WTC11 (cell line): ENCODE measurements around the gene ASIC5. TPM values are rescaled to one million over a fixed set of nuclear protein-coding genes. Genes with fewer than 3 reads are reported as not detected.

ENCODE experiments used
- ATAC-seq: fragments of 200-7000 bp; cut with Tn5 transposase; 2 replicates; pipeline ENCODE4 v1.10.0; 2021; ENCODE audit warnings: mild to moderate bottlenecking, moderate library complexity
- CTCF ChIA-PET: fragments of 300-600 bp; sonication (Branson Sonifier 250); formaldehyde crosslinking; loops from one replicate; lab custom pipeline; 2021; ENCODE audit warnings: antibody characterized with exemption; lab: Charles Lee
- POLR2A ChIA-PET: fragments of 350-600 bp; sonication (Branson Sonifier 250); formaldehyde crosslinking; loops from one replicate; lab custom pipeline; 2021; ENCODE audit warnings: antibody characterized with exemption; lab: Charles Lee
- DNase-seq: peaks from one replicate; pipeline ENCODE4 v3.0.0; 2021; ENCODE audit warnings: low spot score
- H3K27ac Mint-ChIP-seq: 2 replicates; pipeline ENCODE4 v1.8.0; 2021; ENCODE audit warnings: mixed read lengths
- H3K27me3 Mint-ChIP-seq: 2 replicates; pipeline ENCODE4 v1.8.0; 2021; ENCODE audit warnings: low read depth, mild to moderate bottlenecking, moderate library complexity, mixed read lengths
- H3K36me3 Mint-ChIP-seq: 2 replicates; pipeline ENCODE4 v1.8.0; 2021; ENCODE audit warnings: mixed read lengths
- H3K4me1 Mint-ChIP-seq: 2 replicates; pipeline ENCODE4 v1.8.0; 2022; ENCODE audit warnings: mixed read lengths
- H3K4me3 Mint-ChIP-seq: 2 replicates; pipeline ENCODE4 v1.8.0; 2021; ENCODE audit warnings: mild to moderate bottlenecking, moderate library complexity, mixed read lengths
- H3K9me3 Mint-ChIP-seq: 2 replicates; pipeline ENCODE4 v1.8.0; 2021; ENCODE audit warnings: mixed read lengths
- CREM ChIP-seq: sonication (generic); formaldehyde crosslinking; IDR thresholded peaks from 2 replicates; pipeline ENCODE4 v1.8.1; 2022; ENCODE audit warnings: mild to moderate bottlenecking, missing genetic modification reagents, moderate library complexity
- ELF4 ChIP-seq: sonication (generic); formaldehyde crosslinking; IDR thresholded peaks from 2 replicates; pipeline ENCODE4 v1.8.1; 2022; ENCODE audit warnings: low read depth, mild to moderate bottlenecking, moderate library complexity, missing genetic modification reagents
- GABPB1 ChIP-seq: sonication (generic); formaldehyde crosslinking; IDR thresholded peaks from 2 replicates; pipeline ENCODE4 v1.8.1; 2023; ENCODE audit warnings: mild to moderate bottlenecking, missing genetic modification reagents
- NR1H2 ChIP-seq: sonication (generic); formaldehyde crosslinking; IDR thresholded peaks from 2 replicates; pipeline ENCODE4 v1.9.0; 2021; ENCODE audit warnings: mild to moderate bottlenecking, moderate library complexity, missing genetic modification reagents
- PRRX2 ChIP-seq: fragments of 250-450 bp; sonication (Bioruptor Pico); IDR thresholded peaks from 2 replicates; pipeline ENCODE4 v1.8.0; 2021; ENCODE audit warnings: mild to moderate bottlenecking
- SMAD4 ChIP-seq: sonication (generic); formaldehyde crosslinking; IDR thresholded peaks from 2 replicates; pipeline ENCODE4 v1.8.0; 2022; ENCODE audit warnings: mild to moderate bottlenecking, missing genetic modification reagents
- TP53 ChIP-seq: sonication (generic); formaldehyde crosslinking; IDR thresholded peaks from 2 replicates; pipeline ENCODE4 v1.8.1; 2023; ENCODE audit warnings: mild to moderate bottlenecking, missing genetic modification reagents
- ZNF232 ChIP-seq: sonication (generic); formaldehyde crosslinking; IDR thresholded peaks from 2 replicates; pipeline ENCODE4 v1.8.0; 2022; ENCODE audit warnings: mild to moderate bottlenecking, missing genetic modification reagents
- ZNF263 ChIP-seq: sonication (generic); formaldehyde crosslinking; IDR thresholded peaks from 2 replicates; pipeline ENCODE4 v1.8.1; 2022; ENCODE audit warnings: low read depth, mild to moderate bottlenecking, moderate library complexity, missing genetic modification reagents
- total RNA-seq: library from RNA; stranded (reverse); gene quantifications from 3 replicates; pipeline ENCODE4 v1.2.3, GENCODE V29; 2021
- TF ChIP-seq, protein P1 (sequence below): sonication (generic); formaldehyde crosslinking; IDR thresholded peaks from 2 replicates; pipeline ENCODE4 v1.8.1; 2023; ENCODE audit warnings: mild to moderate bottlenecking, missing genetic modification reagents, moderate library complexity
- TF ChIP-seq, protein P2 (sequence below): sonication (generic); formaldehyde crosslinking; IDR thresholded peaks from 2 replicates; pipeline ENCODE4 v1.8.0; 2023; ENCODE audit warnings: mild to moderate bottlenecking, missing genetic modification reagents
- TF ChIP-seq, protein P3 (sequence below): fragments of 250-450 bp; sonication (Bioruptor Pico); IDR thresholded peaks from 2 replicates; pipeline ENCODE4 v1.9.0; 2021; ENCODE audit warnings: mild to moderate bottlenecking, borderline replicate concordance
- TF ChIP-seq, protein P4 (sequence below): sonication (generic); formaldehyde crosslinking; IDR thresholded peaks from 2 replicates; pipeline ENCODE4 v1.8.1; 2023; ENCODE audit warnings: mild to moderate bottlenecking, missing genetic modification reagents

ASIC5 gene
- total RNA-seq, 1 experiment from 2014 or later: not detected

DNA sequence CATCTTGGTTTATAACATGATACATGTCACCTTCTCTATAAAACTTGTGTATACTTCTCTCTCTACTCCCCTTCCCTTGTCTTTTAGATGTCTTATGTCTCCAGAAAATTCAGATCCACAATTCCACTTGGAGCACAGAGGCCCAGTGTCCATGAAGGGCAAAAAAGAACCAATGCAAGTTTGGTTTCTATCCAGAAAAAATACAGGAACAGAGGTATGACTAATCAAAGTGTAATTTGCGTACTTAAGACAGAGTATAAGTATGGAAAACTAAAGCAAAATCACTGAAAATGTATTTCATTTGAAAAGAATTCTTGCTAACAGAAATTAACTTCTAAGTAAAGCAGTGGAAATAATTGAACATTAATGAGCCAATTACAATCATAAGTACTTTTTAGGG lies 61.1 kb downstream of the ASIC5 start:
- H3K27me3 Mint-ChIP-seq: no peaks in the 10 kb centered on the region
- no peak overlapping the region for H3K4me3 Mint-ChIP-seq
- CTCF ChIA-PET: no interaction called here
- no peaks in the 10 kb centered on the region for H3K9me3 Mint-ChIP-seq
- POLR2A ChIA-PET: no interaction called here
- no peak for ATAC-seq
- TF ChIP-seq, protein P1, sequence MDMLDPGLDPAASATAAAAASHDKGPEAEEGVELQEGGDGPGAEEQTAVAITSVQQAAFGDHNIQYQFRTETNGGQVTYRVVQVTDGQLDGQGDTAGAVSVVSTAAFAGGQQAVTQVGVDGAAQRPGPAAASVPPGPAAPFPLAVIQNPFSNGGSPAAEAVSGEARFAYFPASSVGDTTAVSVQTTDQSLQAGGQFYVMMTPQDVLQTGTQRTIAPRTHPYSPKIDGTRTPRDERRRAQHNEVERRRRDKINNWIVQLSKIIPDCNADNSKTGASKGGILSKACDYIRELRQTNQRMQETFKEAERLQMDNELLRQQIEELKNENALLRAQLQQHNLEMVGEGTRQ (CRISPR knock-in tag): no peak
- no peak for TF ChIP-seq SMAD4
- TF ChIP-seq, protein P2, sequence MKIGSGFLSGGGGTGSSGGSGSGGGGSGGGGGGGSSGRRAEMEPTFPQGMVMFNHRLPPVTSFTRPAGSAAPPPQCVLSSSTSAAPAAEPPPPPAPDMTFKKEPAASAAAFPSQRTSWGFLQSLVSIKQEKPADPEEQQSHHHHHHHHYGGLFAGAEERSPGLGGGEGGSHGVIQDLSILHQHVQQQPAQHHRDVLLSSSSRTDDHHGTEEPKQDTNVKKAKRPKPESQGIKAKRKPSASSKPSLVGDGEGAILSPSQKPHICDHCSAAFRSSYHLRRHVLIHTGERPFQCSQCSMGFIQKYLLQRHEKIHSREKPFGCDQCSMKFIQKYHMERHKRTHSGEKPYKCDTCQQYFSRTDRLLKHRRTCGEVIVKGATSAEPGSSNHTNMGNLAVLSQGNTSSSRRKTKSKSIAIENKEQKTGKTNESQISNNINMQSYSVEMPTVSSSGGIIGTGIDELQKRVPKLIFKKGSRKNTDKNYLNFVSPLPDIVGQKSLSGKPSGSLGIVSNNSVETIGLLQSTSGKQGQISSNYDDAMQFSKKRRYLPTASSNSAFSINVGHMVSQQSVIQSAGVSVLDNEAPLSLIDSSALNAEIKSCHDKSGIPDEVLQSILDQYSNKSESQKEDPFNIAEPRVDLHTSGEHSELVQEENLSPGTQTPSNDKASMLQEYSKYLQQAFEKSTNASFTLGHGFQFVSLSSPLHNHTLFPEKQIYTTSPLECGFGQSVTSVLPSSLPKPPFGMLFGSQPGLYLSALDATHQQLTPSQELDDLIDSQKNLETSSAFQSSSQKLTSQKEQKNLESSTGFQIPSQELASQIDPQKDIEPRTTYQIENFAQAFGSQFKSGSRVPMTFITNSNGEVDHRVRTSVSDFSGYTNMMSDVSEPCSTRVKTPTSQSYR (CRISPR knock-in tag): no peak
- TF ChIP-seq, protein P3, sequence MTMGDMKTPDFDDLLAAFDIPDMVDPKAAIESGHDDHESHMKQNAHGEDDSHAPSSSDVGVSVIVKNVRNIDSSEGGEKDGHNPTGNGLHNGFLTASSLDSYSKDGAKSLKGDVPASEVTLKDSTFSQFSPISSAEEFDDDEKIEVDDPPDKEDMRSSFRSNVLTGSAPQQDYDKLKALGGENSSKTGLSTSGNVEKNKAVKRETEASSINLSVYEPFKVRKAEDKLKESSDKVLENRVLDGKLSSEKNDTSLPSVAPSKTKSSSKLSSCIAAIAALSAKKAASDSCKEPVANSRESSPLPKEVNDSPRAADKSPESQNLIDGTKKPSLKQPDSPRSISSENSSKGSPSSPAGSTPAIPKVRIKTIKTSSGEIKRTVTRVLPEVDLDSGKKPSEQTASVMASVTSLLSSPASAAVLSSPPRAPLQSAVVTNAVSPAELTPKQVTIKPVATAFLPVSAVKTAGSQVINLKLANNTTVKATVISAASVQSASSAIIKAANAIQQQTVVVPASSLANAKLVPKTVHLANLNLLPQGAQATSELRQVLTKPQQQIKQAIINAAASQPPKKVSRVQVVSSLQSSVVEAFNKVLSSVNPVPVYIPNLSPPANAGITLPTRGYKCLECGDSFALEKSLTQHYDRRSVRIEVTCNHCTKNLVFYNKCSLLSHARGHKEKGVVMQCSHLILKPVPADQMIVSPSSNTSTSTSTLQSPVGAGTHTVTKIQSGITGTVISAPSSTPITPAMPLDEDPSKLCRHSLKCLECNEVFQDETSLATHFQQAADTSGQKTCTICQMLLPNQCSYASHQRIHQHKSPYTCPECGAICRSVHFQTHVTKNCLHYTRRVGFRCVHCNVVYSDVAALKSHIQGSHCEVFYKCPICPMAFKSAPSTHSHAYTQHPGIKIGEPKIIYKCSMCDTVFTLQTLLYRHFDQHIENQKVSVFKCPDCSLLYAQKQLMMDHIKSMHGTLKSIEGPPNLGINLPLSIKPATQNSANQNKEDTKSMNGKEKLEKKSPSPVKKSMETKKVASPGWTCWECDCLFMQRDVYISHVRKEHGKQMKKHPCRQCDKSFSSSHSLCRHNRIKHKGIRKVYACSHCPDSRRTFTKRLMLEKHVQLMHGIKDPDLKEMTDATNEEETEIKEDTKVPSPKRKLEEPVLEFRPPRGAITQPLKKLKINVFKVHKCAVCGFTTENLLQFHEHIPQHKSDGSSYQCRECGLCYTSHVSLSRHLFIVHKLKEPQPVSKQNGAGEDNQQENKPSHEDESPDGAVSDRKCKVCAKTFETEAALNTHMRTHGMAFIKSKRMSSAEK: no peak
- TF ChIP-seq NR1H2 (CRISPR knock-in tag): no peak
- no peak for TF ChIP-seq ZNF232 (CRISPR knock-in tag)
- TF ChIP-seq, protein P4, sequence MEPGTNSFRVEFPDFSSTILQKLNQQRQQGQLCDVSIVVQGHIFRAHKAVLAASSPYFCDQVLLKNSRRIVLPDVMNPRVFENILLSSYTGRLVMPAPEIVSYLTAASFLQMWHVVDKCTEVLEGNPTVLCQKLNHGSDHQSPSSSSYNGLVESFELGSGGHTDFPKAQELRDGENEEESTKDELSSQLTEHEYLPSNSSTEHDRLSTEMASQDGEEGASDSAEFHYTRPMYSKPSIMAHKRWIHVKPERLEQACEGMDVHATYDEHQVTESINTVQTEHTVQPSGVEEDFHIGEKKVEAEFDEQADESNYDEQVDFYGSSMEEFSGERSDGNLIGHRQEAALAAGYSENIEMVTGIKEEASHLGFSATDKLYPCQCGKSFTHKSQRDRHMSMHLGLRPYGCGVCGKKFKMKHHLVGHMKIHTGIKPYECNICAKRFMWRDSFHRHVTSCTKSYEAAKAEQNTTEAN (CRISPR knock-in tag): no peak
- no peak overlapping the region for H3K27ac Mint-ChIP-seq
- H3K4me1 Mint-ChIP-seq: peaks cover 4% of the 10 kb centered on the region; the same call in 1 of the 2 replicates
- no peaks in the 10 kb centered on the region for H3K36me3 Mint-ChIP-seq
- no peak for DNase-seq

DNA sequence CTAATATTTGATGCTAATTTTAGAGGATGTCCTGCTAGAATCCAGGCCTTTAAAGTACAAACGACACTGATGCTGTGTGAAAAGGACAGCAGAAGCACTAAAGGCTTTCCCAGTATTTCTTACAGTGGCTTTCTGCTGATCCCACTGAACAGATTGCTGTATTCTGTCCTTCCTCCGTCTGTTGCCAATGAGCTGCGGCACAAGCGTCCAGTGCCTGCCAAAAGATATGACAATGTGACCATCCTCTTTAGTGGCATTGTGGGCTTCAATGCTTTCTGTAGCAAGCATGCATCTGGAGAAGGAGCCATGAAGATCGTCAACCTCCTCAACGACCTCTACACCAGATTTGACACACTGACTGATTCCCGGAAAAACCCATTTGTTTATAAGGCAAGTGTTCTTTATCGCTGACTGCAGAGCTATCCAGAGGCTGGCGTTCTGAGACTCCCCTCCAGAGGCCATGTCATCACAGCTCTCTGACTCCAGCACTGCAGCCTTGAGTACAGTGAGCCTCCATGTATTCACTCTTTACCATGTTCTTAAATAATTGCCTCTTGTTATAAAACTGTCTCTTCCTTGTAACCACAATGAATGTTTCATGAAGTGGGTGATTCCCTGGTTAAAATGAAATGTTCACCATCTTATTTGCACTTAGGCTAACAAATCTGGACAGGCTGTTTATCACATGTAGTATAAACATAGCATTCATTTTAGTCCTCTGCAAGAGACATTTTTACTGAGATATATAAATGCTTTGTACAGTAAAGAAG lies 63.7 kb downstream of the ASIC5 start:
- H3K9me3 Mint-ChIP-seq: no peaks in the 10 kb centered on the region
- CTCF ChIA-PET: interaction anchor here (0.8 kb wide), 1 partner anchor 151 kb away, joined by 3 read pairs; the partner anchor contains the start of gene CTSO

DNA sequence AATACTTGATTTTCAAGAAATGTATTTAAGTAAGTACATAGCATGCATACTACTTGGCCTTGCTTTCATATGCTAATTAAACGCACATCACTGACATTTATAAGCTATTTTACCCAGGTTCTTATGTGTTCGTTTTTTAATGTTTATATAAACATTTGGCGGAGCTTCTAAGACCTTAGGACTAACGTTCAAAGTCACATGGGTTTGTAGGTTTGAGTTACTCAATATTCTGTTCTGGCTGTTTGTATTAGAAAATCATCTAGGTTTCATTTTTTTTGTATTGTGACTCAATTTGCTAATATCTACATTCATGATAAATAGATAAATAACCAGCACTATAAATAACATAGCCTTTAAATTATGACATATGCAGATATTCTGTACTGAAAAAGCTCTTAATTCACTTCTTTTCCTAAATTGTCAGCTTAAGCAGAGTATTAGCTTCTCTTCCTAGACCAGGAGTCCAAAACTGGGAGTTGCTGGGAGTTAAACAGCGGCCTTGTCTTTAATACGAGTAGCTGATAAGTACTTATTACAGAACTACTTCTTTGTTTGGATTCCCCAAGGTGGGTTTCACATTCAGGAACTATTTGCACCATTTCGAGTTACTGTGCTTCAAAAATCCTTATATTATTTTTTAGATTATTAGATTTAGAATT lies 65.3 kb downstream of the ASIC5 start:
- POLR2A ChIA-PET: no interaction called here
- no peak for TF ChIP-seq ZNF263 (CRISPR knock-in tag)
- no peak for TF ChIP-seq CREM (CRISPR knock-in tag)
- TF ChIP-seq, protein P3: no peak
- TF ChIP-seq ELF4 (CRISPR knock-in tag): no peak
- no peaks in the 10 kb centered on the region for H3K36me3 Mint-ChIP-seq
- DNase-seq: no peak
- no peak for ATAC-seq
- CTCF ChIA-PET: interaction anchor here (1.2 kb wide), 1 partner anchor 13 kb away, joined by 4 read pairs; no protein-coding TSS in a partner anchor
- H3K27ac Mint-ChIP-seq: no peak overlapping the region
- H3K4me3 Mint-ChIP-seq: no peak overlapping the region
- H3K27me3 Mint-ChIP-seq: no peaks in the 10 kb centered on the region
- peaks cover 5% of the 10 kb centered on the region for H3K4me1 Mint-ChIP-seq
- no peaks in the 10 kb centered on the region for H3K9me3 Mint-ChIP-seq

More for the DNA sequence above, 63.7 kb downstream of the ASIC5 start:
- H3K27me3 Mint-ChIP-seq: no peaks in the 10 kb centered on the region
- POLR2A ChIA-PET: no interaction called here
- no peak for TF ChIP-seq PRRX2 (CRISPR knock-in tag)
- no peak for TF ChIP-seq TP53 (CRISPR knock-in tag)
- TF ChIP-seq GABPB1 (CRISPR knock-in tag): no peak
- TF ChIP-seq, all 79 proteins: peak for 0
- ATAC-seq (no peak), DNase-seq (no peak)
- Mint-ChIP-seq H3K4me1 (peaks cover 5% of the 10 kb centered on the region), H3K4me3 (no peak overlapping the region), H3K27ac (no peak overlapping the region), H3K36me3 (no peaks in the 10 kb centered on the region)
